ENCODE measurements around the gene HOXC10. TPM values are rescaled to one million over a fixed set of nuclear protein-coding genes. Genes with fewer than 3 reads are reported as not detected.

The HOXC10 gene
- total and polyA plus RNA-seq, 10 of the 15 experiments (the other 5 are each of a cell fraction or from before 2014, with no cell fraction given): 0.59 TPM; not detected in 9

- TF ChIP-seq HSF1 (IDR thresholded peaks at IDR 0.05; ENCODE audit: low read depth, low read length): no peak
Measured at GRCh38 chr12:54024127-54024526, 39.2 kb downstream of the HOXC10 start (continued).

- WGBS (ENCODE audit: insufficient coverage, insufficient replicate concordance, low lambda C conversion rate, missing lambda C conversion rate): 14% methylated on average over 5 of the region's 5 CpGs
- ChIA-PET POLR2A (interaction anchor here (0.6 to 1.3 kb wide), 3 partner anchors 8 to 19 kb away, joined by 3 to 5 read pairs (median 3); no protein-coding TSS in a partner anchor), SMC1A (ENCODE audit: uncharacterized antibody, unreplicated experiment) (interaction anchor here (0.6 to 2.3 kb wide), 11 partner anchors 8 to 192 kb away, joined by 3 to 22 read pairs (median 5); partner anchors contain the start of genes HOXC4, HOXC5 and SMUG1), CTCF (interaction anchor here (2.0 to 13.4 kb wide), 8 partner anchors 8 to 183 kb away, joined by 6 to 343 read pairs (median 18); partner anchors contain the start of genes HOXC10, HOXC4, HOXC5 and SMUG1), RAD21 (ENCODE audit: unreplicated experiment) (interaction anchor here (1.1 kb wide), 1 partner anchor 14 kb away, joined by 3 read pairs; no protein-coding TSS in a partner anchor)
- no peak for FAIRE-seq
- no peak for ATAC-seq
- Histone ChIP-seq H3K79me2 (ENCODE audit: control insufficient read depth, insufficient read depth, low read length) (no peaks in the 10 kb centered on the region), H3K27ac (ENCODE audit: control insufficient read depth, insufficient read depth) (no peak overlapping the region), H4K20me1 (ENCODE audit: control insufficient read depth, insufficient read depth) (no peaks in the 10 kb centered on the region), H3K9me3 (replicated peaks; ENCODE audit: control insufficient read depth, insufficient read depth, low read length) (no peaks in the 10 kb centered on the region), H2AFZ (ENCODE audit: control insufficient read depth, low read depth, low read length) (no peak overlapping the region), H3K4me2 (ENCODE audit: control insufficient read depth, insufficient read depth) (no peak overlapping the region), H3K36me3 (ENCODE audit: control insufficient read depth in 2 of 2, insufficient read depth in 2 of 2, low read length in 1 of 2) (no peaks in the 10 kb centered on the region), H3K4me3 (no peak overlapping the region), H3K4me1 (ENCODE audit: control insufficient read depth, insufficient read depth, low read length) (peaks cover 16% of the 10 kb centered on the region), H3K27me3 (replicated peaks in 1 of 2; ENCODE audit: control insufficient read depth in 2 of 2, insufficient read depth in 2 of 2, low read length in 1 of 2) (peaks cover 5 to 14% of the 10 kb centered on the region in 2 experiments), H3K9ac (ENCODE audit: control insufficient read depth, insufficient read depth, low read length) (no peak overlapping the region)
- no peak for DNase-seq (ENCODE audit: low read depth, low spot score)
- in situ Hi-C loops (cut with MboI) (loop anchor here (10.0 kb wide), 2 partner anchors 170 to 340 kb away; partner anchors contain the start of gene GPR84), intact Hi-C loops (cut with micrococcal nuclease; ENCODE audit: unreplicated experiment) (no loop called here)
- BruUV-seq (replicated peaks): no TSS peak
- TF ChIP-seq PKNOX1 (IDR thresholded peaks at IDR 0.05) (no peak), GATAD2B (conservative IDR thresholded peaks at IDR 0.05; ENCODE audit: low read depth) (no peak), SRF (IDR thresholded peaks at IDR 0.05; ENCODE audit: low read depth in 2 of 2, low read length in 2 of 2) (no peak), CBX3 (IDR thresholded peaks at IDR 0.05; ENCODE audit: borderline replicate concordance, low read depth) (no peak), TBL1XR1 (IDR thresholded peaks at IDR 0.05; ENCODE audit: low read depth, low read length) (no peak), ZNF687 (IDR thresholded peaks at IDR 0.05) (no peak), RELB (IDR thresholded peaks at IDR 0.05; ENCODE audit: low read depth) (no peak), EED (IDR thresholded peaks at IDR 0.05; ENCODE audit: low read depth) (no peak), MYB (IDR thresholded peaks at IDR 0.05; ENCODE audit: borderline replicate concordance, low read depth, low read length) (no peak), HCFC1 (IDR thresholded peaks at IDR 0.05; ENCODE audit: low read length) (no peak), FOS (IDR thresholded peaks at IDR 0.05; ENCODE audit: borderline replicate concordance, extremely low read depth, insufficient read length) (no peak), LARP7 (IDR thresholded peaks at IDR 0.05) (no peak)
Measured at GRCh38 chr12:54024581-54025305, 39.8 kb downstream of the HOXC10 start.
